Keratinocyte (primary cell): Measurements from ENCODE around the gene PLCB3.
A peak's percentile ranks its signal among the peaks of the same experiment; 100 is the strongest.

Experiments used
- CTCF ChIP-seq, 3 experiments: IDR thresholded peaks in 1 of 3; conservative IDR thresholded peaks in 1 of 3; optimal IDR thresholded peaks in 1 of 3; 2 replicates in 2 of 3; 3 replicates in 1 of 3; pipeline versions ENCODE3 to v1.5.1; 2011; ENCODE audit warnings: low read length in 3 of 3, mild to moderate bottlenecking in 3 of 3, moderate library complexity in 2 of 3, control low read depth in 1 of 3, inconsistent platforms in 1 of 3; ENCODE audit not compliant: insufficient read depth in 2 of 3; ENCODE audit errors: extremely low read depth in 1 of 3
- EZH2 ChIP-seq: IDR thresholded peaks from one replicate; pipeline ENCODE4 v1.6.1; 2012; ENCODE audit warnings: inconsistent platforms, mild to moderate bottlenecking, low read length, moderate library complexity

DNA sequence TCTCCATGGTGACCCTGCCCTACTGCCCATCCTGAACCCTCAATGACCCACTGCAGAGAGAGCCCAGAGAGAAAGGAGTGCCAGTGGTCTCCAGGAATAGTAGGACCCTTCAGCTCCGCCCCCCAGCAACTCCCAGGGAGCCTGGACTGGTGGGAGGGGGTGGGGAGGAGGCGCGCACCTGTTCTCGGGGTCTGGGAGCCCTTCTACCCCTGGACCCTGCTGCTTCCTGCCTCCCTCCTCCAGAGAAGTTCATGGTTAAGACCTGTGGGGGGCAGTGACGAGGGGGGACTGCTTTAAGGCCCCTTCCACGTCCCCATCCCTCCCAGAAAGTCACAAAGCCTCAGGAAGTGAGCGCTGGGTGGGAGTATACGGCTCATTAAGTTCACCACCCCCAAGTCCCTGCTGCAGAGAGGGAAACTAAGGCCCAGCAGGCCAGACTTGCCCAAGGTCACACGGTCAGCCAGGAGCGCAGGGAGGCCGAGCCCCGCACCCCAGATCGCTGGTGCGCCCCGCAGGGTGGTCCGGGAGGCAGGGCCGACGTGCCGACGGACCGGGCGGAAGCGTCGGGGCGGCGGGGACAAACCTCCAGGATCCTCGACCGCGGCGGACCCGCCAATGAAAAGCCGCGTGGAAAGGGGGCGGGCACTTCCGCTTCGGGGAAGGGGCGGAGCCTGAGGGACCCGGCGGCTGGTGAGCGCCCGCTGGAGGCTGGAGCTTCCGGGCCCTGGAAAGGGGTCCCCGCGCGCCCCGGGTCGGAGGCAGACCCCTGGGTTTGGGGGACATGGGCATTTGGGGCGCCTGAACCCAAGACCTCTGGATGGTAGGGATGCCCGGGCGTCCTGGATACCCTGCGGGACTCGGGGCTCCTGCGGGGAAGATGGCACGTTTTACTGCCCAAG, 25.5 kb upstream of the PLCB3 start, which contains the start of the genes NUDT22 and TRPT1:
- TF ChIP-seq CTCF (optimal IDR thresholded peaks at IDR 0.05 in 1 of 3, IDR thresholded peaks at IDR 0.05 in 1 of 3, conservative IDR thresholded peaks at IDR 0.05 in 1 of 3; ENCODE audit: extremely low read depth in 1 of 3, insufficient read depth in 2 of 3, low read length in 3 of 3) (peak; percentile 15 to 40 (median 37)), EZH2 (no peak)
